Endothelial cell (in vitro differentiated cells): ENCODE results near the gene CENPU. TPM values are rescaled to one million over a fixed set of nuclear protein-coding genes. Genes with fewer than 3 reads are reported as not detected.
"Not testable (repeated sequence)": the region's sequence is repeated elsewhere in the genome, so short reads cannot be mapped to it uniquely, and the experiment has no call there.

Experiments used
- DNase-seq: peaks from one replicate; pipeline ENCODE4 v3.0.0; 2021; ENCODE audit warnings: low spot score
- H3K27ac Mint-ChIP-seq: one replicate; pipeline ENCODE4 v1.8.0; 2021; ENCODE audit warnings: mixed read lengths, inconsistent platforms; ENCODE audit not compliant: unreplicated experiment
- H3K27me3 Mint-ChIP-seq: one replicate; pipeline ENCODE4 v1.8.0; 2021; ENCODE audit warnings: mild to moderate bottlenecking, moderate library complexity, mixed read lengths, inconsistent platforms; ENCODE audit not compliant: unreplicated experiment
- H3K36me3 Mint-ChIP-seq: one replicate; pipeline ENCODE4 v1.8.0; 2021; ENCODE audit warnings: mild to moderate bottlenecking, low read depth, mixed read lengths, inconsistent platforms; ENCODE audit not compliant: unreplicated experiment
- H3K4me1 Mint-ChIP-seq: one replicate; pipeline ENCODE4 v1.8.0; 2021; ENCODE audit warnings: mild to moderate bottlenecking, mixed read lengths, inconsistent platforms; ENCODE audit not compliant: unreplicated experiment
- H3K4me3 Mint-ChIP-seq: one replicate; pipeline ENCODE4 v1.8.0; 2021; ENCODE audit warnings: mild to moderate bottlenecking, mixed read lengths, inconsistent platforms; ENCODE audit not compliant: unreplicated experiment
- H3K9me3 Mint-ChIP-seq: one replicate; pipeline ENCODE4 v1.8.0; 2021; ENCODE audit warnings: mixed read lengths, inconsistent platforms; ENCODE audit not compliant: unreplicated experiment
- CTCF ChIP-seq: fragments of 200-600 bp; sonication (generic); IDR thresholded peaks from one replicate; pipeline ENCODE4 v1.5.0; 2021; ENCODE audit warnings: antibody characterized with exemption; ENCODE audit not compliant: unreplicated experiment
- total RNA-seq: library from RNA; stranded (reverse); fragmentation: NEBNext Ultra II Directional; extraction: Animal tissue kit (Norgen Biotek cat#: 25700); gene quantifications from one replicate; pipeline ENCODE4 v1.2.1, GENCODE V29; 2021; ENCODE audit not compliant: unreplicated experiment

CENPU gene
- total RNA-seq, 1 donor from 2014 or later = 13.7 TPM

- Mint-ChIP-seq H3K4me3 (no peak overlapping the region), H3K9me3 (no peaks in the 10 kb centered on the region), H3K27me3 (peaks cover 1% of the 10 kb centered on the region), H3K27ac (no peak overlapping the region), H3K4me1 (peaks cover 3% of the 10 kb centered on the region), H3K36me3 (peaks cover 4% of the 10 kb centered on the region)
- TF ChIP-seq CTCF = no peak
- DNase-seq = no peak
These were observed 77.7 kb downstream of the CENPU start for GRCh38 chr4:184655889-184656869.

GRCh38 chr4:184653650-184654049 lies 80.2 kb downstream of the CENPU start:
- peaks cover 5% of the 10 kb centered on the region for H3K27me3 Mint-ChIP-seq
- H3K27ac Mint-ChIP-seq = no peak overlapping the region
- peaks cover 8% of the 10 kb centered on the region for H3K4me1 Mint-ChIP-seq
- no peaks in the 10 kb centered on the region for H3K9me3 Mint-ChIP-seq
- H3K4me3 Mint-ChIP-seq = no peak overlapping the region
- no peak for TF ChIP-seq CTCF
- peaks cover 4% of the 10 kb centered on the region for H3K36me3 Mint-ChIP-seq
- no peak for DNase-seq

- not testable (repeated sequence) for H3K27me3 Mint-ChIP-seq, H3K27ac Mint-ChIP-seq, H3K4me3 Mint-ChIP-seq, H3K36me3 Mint-ChIP-seq, H3K9me3 Mint-ChIP-seq, DNase-seq
- H3K4me1 Mint-ChIP-seq = peaks cover 16% of the 10 kb centered on the region
These were observed 81.2 kb downstream of the CENPU start for GRCh38 chr4:184652681-184653080.

GRCh38 chr4:184651899-184652298 lies 82.0 kb downstream of the CENPU start:
- Mint-ChIP-seq H3K9me3 (no peaks in the 10 kb centered on the region), H3K27me3 (peaks cover 10% of the 10 kb centered on the region), H3K4me1 (peaks cover 24% of the 10 kb centered on the region), H3K4me3 (no peak overlapping the region), H3K36me3 (peaks cover 4% of the 10 kb centered on the region), H3K27ac (no peak overlapping the region)
- DNase-seq = no peak
- no peak for TF ChIP-seq CTCF

GRCh38 chr4:184649971-184650855 lies 83.7 kb downstream of the CENPU start:
- Mint-ChIP-seq H3K27me3 (peaks cover 10% of the 10 kb centered on the region), H3K4me3 (peak overlapping the region; percentile 90), H3K36me3 (peaks cover 4% of the 10 kb centered on the region), H3K4me1 (peaks cover 35% of the 10 kb centered on the region), H3K9me3 (no peaks in the 10 kb centered on the region), H3K27ac (peak overlapping the region; percentile 89)
- no peak for TF ChIP-seq CTCF
- DNase-seq = peak; percentile 11
